ENCODE measurements around the gene LTB4R2.
"Not testable (repeated sequence)": the region's sequence is repeated elsewhere in the genome, so short reads cannot be mapped to it uniquely, and the experiment has no call there.

LTB4R2 gene

GRCh38 chr14:24317141-24317928, 7.4 kb downstream of the LTB4R2 start:
- Mint-ChIP-seq H3K27me3 (peaks cover 17% of the 10 kb centered on the region), H3K4me1 (peaks cover 53% of the 10 kb centered on the region), H3K4me3 (no peak overlapping the region), H3K27ac (peak overlapping the region in 1 of 2 donors; percentile 52), H3K9me3 (no peaks in the 10 kb centered on the region)
- DNase-seq (no peak), ATAC-seq (no peak)

DNA sequence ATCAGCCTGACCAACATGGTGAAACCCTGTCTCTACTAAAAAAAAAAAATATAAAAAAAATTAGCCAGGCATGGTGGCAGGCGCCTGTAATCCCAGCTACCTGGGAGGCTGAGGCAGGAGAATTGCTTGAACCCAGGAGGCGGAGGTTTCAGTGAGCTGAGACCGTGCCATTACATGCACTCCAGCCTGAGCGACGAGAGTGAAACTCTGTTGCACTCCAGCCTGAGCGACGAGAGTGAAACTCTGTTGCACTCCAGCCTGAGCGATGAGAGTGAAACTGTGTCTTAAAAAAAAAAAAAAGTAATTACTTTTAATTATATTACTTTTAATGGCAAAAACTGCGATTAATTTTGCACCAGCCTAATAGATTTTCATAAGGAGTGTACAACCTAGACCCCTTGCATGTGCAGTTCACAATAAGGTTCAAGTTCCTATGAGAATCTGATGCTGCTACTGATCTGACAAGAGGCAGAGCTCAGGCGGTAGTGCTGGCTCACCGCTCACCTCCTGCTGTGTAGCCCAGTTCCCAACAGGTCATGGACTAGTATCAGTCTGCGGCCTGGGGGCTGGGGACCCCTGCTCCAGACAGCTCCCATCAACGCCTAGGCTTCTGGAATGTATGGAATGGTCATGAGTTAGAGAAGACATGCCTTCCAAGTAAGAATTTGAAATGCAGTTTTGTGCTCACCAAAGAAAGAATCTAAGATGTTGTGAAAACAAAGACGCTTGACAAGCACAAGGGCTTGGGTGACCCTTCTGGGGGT, 11.5 kb downstream of the LTB4R2 start:
- ATAC-seq (no peak), DNase-seq (no peak)
- peaks cover 26% of the 10 kb centered on the region for H3K27me3 Mint-ChIP-seq
- H3K4me3 Mint-ChIP-seq: no peak overlapping the region
- H3K27ac Mint-ChIP-seq: no peak overlapping the region
- peaks cover 16% of the 10 kb centered on the region for H3K4me1 Mint-ChIP-seq
- no peaks in the 10 kb centered on the region for H3K9me3 Mint-ChIP-seq

GRCh38 chr14:24322672-24323071, 12.7 kb downstream of the LTB4R2 start:
- peaks cover 13% of the 10 kb centered on the region for H3K4me1 Mint-ChIP-seq
- H3K4me3 Mint-ChIP-seq: no peak overlapping the region
- H3K27ac Mint-ChIP-seq: no peak overlapping the region
- H3K27me3 Mint-ChIP-seq: peaks cover 26% of the 10 kb centered on the region
- DNase-seq (no peak), ATAC-seq (no peak)
- H3K9me3 Mint-ChIP-seq: no peaks in the 10 kb centered on the region

GRCh38 chr14:24323341-24323740, 13.4 kb downstream of the LTB4R2 start:
- DNase-seq (no peak), ATAC-seq (no peak)
- no peak overlapping the region for H3K4me3 Mint-ChIP-seq
- H3K27me3 Mint-ChIP-seq: peaks cover 26% of the 10 kb centered on the region
- peaks cover 11% of the 10 kb centered on the region for H3K4me1 Mint-ChIP-seq
- H3K27ac Mint-ChIP-seq: no peak overlapping the region
- H3K9me3 Mint-ChIP-seq: no peaks in the 10 kb centered on the region

GRCh38 chr14:24324024-24324423, 14.1 kb downstream of the LTB4R2 start:
- no peak overlapping the region for H3K4me3 Mint-ChIP-seq
- no peak for ATAC-seq
- no peak for DNase-seq
- H3K27ac Mint-ChIP-seq: no peak overlapping the region
- H3K9me3 Mint-ChIP-seq: no peaks in the 10 kb centered on the region
- H3K4me1 Mint-ChIP-seq: peaks cover 18% of the 10 kb centered on the region
- H3K27me3 Mint-ChIP-seq: peaks cover 26% of the 10 kb centered on the region

- no peaks in the 10 kb centered on the region for H3K9me3 Mint-ChIP-seq
- H3K4me3 Mint-ChIP-seq: no peak overlapping the region
- DNase-seq (no peak), ATAC-seq (no peak)
- H3K4me1 Mint-ChIP-seq: peaks cover 27% of the 10 kb centered on the region
- peaks cover 26% of the 10 kb centered on the region for H3K27me3 Mint-ChIP-seq
- H3K27ac Mint-ChIP-seq: no peak overlapping the region
Observed at GRCh38 chr14:24325041-24325530, 15.1 kb downstream of the LTB4R2 start.

- H3K27me3 Mint-ChIP-seq: peaks cover 30% of the 10 kb centered on the region
- peaks cover 27% of the 10 kb centered on the region for H3K4me1 Mint-ChIP-seq
- H3K27ac Mint-ChIP-seq: no peak overlapping the region
- DNase-seq (no peak), ATAC-seq (no peak)
- no peak overlapping the region for H3K4me3 Mint-ChIP-seq
- H3K9me3 Mint-ChIP-seq: no peaks in the 10 kb centered on the region
Observed at GRCh38 chr14:24325963-24326362, 16.0 kb downstream of the LTB4R2 start.

DNA sequence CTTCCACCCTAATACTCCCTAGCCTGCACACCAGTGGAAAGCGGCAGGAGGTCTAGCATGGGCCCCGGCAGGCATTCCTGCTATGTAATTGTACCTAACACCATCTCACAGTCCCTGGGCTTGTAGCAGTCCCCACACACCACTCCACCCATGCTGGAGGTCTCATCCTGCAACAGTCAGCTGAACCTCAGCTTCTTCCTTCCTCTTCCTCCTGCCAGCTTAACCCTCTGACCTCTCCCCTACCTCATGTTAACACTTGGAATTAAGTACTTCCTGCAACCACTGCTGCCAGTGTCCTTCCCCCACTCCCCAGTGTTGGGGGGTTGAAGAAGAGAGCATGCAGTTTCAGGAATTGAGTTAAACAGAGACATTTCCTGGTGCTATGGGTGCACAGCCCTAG, 17.4 kb downstream of the LTB4R2 start:
- ATAC-seq (no peak), DNase-seq (no peak)
- Mint-ChIP-seq H3K27ac (peak overlapping the region in 1 of 2 donors; percentile 63), H3K4me1 (peaks cover 37% of the 10 kb centered on the region), H3K4me3 (no peak overlapping the region), H3K27me3 (peaks cover 44% of the 10 kb centered on the region), H3K9me3 (no peaks in the 10 kb centered on the region)

DNA sequence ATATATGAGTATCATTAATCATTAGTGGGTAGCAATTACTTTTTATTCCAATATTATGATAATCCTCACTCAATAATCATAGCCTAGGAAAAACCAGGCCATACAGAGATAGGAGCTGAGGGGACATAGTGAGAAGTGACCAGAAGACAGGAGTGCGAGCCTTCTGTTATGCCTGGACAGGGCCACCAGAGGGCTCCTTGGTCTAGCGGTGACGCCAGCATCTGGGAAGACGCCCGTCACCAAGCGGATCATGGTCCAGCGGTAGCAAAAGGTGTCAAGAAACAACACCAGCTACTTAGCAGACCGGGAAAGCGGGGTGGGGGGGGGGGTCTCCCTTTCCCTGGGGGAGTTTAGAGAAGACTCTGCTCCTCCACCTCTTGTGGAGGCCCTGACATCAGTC, 18.0 kb downstream of the LTB4R2 start:
- Mint-ChIP-seq H3K4me1 (peaks cover 43% of the 10 kb centered on the region), H3K27me3 (peaks cover 48% of the 10 kb centered on the region)
- H3K27ac Mint-ChIP-seq, ATAC-seq, H3K4me3 Mint-ChIP-seq, DNase-seq, H3K9me3 Mint-ChIP-seq: not testable (repeated sequence)

GRCh38 chr14:24329073-24329663, 19.2 kb downstream of the LTB4R2 start:
- no peak for DNase-seq
- ATAC-seq: no peak
- no peak overlapping the region for H3K4me3 Mint-ChIP-seq

GRCh38 chr14:24329736-24330135, 19.8 kb downstream of the LTB4R2 start:
- no peak overlapping the region for H3K27ac Mint-ChIP-seq
- DNase-seq: peak in 1 of 2 donors; percentile 61
- ATAC-seq: peak; percentile 62
- peaks cover 59% of the 10 kb centered on the region for H3K4me1 Mint-ChIP-seq
- no peak overlapping the region for H3K4me3 Mint-ChIP-seq
- peaks cover 59% of the 10 kb centered on the region for H3K27me3 Mint-ChIP-seq
- no peaks in the 10 kb centered on the region for H3K9me3 Mint-ChIP-seq

More at GRCh38 chr14:24329073-24329663, 19.2 kb downstream of the LTB4R2 start:
- H3K27ac Mint-ChIP-seq: no peak overlapping the region
- peaks cover 54% of the 10 kb centered on the region for H3K27me3 Mint-ChIP-seq
- H3K9me3 Mint-ChIP-seq: no peaks in the 10 kb centered on the region
- peaks cover 53% of the 10 kb centered on the region for H3K4me1 Mint-ChIP-seq

- DNase-seq: no peak
- Mint-ChIP-seq H3K27me3 (peaks cover 73% of the 10 kb centered on the region), H3K4me3 (no peak overlapping the region), H3K4me1 (peaks cover 69% of the 10 kb centered on the region), H3K27ac (no peak overlapping the region), H3K9me3 (no peaks in the 10 kb centered on the region)
- ATAC-seq: no peak
Observed at GRCh38 chr14:24330973-24331674, 21.2 kb downstream of the LTB4R2 start.

DNA sequence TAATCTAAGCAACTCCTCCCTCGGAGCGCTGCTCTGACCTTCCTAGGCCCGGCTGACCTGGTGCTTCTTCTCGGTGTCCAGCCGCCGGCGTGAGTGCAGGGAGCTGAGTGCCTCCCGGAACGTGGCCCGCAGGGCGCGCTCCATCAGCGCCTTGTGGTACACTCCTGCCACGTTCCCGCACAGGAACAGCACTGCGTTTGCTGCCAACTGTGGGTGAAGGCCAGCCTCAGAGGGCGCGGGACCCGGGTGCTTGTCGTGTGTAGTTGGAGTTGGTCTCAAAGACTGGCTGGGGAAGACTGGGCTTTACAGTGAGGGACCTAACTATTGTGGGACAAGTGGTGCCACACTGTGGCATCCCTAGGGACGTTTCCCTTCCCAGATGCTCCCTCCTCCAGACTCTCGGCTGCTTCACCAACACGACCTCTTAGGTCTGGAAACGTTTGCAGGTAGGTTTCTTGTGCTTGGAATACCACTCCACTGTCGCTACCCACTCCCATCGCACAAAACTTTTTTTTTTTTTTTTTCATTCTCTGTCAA, 21.9 kb downstream of the LTB4R2 start:
- DNase-seq (no peak), ATAC-seq (no peak)
- Mint-ChIP-seq H3K9me3 (no peaks in the 10 kb centered on the region), H3K4me3 (peak overlapping the region; percentile 79 to 81), H3K27me3 (peaks cover 78% of the 10 kb centered on the region), H3K27ac (no peak overlapping the region), H3K4me1 (peaks cover 70% of the 10 kb centered on the region)

DNA sequence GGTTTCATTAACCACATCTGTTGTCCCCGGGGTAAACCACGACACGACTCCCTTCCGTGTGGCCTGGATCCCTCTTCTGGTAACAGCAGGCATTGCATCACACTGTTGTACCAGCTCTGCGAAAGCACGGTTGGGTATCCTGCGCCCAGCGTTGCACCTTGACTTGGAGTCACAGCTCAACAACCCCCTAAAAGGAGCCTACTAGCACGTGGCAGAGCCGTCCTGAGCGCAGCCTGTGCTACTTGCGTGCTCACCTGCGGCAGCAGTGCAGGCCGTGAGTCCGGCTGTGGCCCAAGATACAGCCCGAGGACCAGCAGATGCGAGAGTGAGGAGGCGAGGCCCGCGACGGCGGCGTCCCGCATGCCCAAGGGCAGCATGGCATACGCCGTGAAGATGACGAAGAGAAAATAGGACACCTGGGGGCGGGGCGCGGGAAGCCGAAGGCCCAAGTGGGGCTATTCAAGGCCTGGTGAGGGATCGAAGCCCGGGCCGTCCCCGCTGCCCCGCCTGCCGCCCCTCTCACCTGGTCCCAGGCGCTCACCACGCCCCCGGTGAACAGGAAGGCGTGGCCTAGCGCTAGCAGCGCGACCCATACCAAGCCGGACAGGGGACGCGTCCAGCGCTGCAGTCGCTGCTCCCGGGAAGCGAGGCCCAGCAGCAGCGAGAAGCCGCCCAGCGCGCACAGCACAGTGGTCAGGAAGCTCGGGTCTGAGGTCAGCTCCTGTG, 22.5 kb downstream of the LTB4R2 start:
- peak; percentile 88 for ATAC-seq
- H3K27me3 Mint-ChIP-seq: peaks cover 78% of the 10 kb centered on the region
- H3K4me1 Mint-ChIP-seq: peaks cover 64% of the 10 kb centered on the region
- no peaks in the 10 kb centered on the region for H3K9me3 Mint-ChIP-seq
- peak overlapping the region; percentile 79 to 81 for H3K4me3 Mint-ChIP-seq
- peak overlapping the region; percentile 47 to 88 for H3K27ac Mint-ChIP-seq
- peak; percentile 83 to 89 for DNase-seq

Data from stimulated activated naive CD8-positive, alpha-beta T cell treated with anti-CD3 and anti-CD28 coated beads, Interleukin-15, amount 100 ng/mL, for 72 hours (primary cell).